ENCODE measurements around the gene GPATCH2. TPM values are rescaled to one million over a fixed set of nuclear protein-coding genes. Genes with fewer than 3 reads are reported as not detected.

Gene GPATCH2
- total RNA-seq, 1 donor from 2014 or later, result 39.3 TPM

DNA sequence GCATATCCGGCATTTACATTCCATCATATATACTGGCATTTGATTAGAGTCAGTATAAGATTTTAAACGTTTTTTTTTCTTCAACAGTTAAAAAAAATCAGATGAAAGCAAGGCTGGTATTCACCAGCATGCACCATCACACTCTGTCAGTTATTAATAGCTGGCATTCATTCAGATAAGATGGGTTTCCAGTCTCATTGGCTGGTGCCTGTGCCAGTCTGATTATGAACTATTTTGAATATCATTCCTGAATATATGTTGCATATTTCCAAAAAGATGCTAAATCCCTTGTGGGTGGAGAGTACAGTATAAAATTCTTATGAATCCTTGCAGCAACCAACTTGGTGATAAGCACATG lies 211.7 kb downstream of the GPATCH2 start:
- H3K27ac Mint-ChIP-seq, result no peak overlapping the region
- H3K27me3 Mint-ChIP-seq (ENCODE audit: insufficient read depth, low read depth), result peaks cover 1% of the 10 kb centered on the region

DNA sequence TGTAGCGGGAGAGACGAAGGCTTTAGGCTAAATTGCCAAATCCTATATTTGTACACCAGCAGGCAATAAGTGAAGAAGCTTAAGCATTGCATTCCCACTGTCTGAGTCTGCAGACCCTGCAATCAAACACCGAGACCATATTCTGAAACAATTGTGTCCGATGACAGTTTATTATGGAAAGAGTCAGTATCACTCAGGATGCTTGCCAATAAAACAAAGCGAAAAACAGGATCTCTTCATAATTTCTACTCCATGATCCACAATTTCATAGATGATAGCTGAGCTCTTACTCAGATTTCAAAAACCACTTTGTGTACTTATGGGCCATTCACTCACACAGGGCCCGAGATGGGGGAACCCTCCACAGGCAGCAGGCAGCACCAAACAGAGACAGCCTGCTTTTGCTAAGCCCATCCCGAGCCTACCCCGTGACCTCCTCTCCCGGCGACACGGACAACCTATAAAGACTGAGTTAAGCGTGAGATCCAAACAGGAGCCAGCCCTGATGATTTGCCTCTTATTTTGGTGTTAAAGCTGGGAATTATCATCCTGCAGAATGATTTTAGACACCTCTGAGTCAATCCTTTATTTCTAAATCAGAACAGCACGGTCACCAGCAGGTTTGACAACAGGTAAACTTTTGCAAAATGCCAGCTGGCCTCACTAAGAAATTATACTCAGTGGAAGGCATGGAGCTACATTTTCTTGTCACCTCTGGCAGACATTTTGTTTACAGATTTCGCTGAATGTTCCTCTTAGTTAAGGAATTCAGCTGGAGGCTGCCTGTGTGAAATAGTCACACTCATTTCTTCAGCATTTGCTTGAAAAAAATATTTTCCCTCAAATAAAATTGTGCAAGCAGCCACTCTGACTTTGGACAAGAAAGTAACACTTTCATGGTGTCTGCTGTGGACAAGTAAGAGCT lies 212.4 kb downstream of the GPATCH2 start:
- Histone ChIP-seq H3K79me2 (ENCODE audit: low read depth) (no peaks in the 10 kb centered on the region), H3K9ac (no peak overlapping the region), H3K4me1 (no peaks in the 10 kb centered on the region), H2AFZ (replicated peaks) (peak overlapping the region; percentile 85), H3K36me3 (no peaks in the 10 kb centered on the region), H3K27ac (no peak overlapping the region), H3K4me2 (no peak overlapping the region), H3K4me3 (no peak overlapping the region), H3F3A (ENCODE audit: low read depth) (no peaks in the 10 kb centered on the region), H3K27me3 (no peaks in the 10 kb centered on the region), H3K9me3 (ENCODE audit: low read depth) (no peaks in the 10 kb centered on the region), H4K20me1 (ENCODE audit: low read depth) (no peaks in the 10 kb centered on the region)
- peaks cover 4% of the 10 kb centered on the region for H3K9me3 Mint-ChIP-seq
- no peaks in the 10 kb centered on the region for H3K4me1 Mint-ChIP-seq
- no peaks in the 10 kb centered on the region for H3K36me3 Mint-ChIP-seq
- no peak overlapping the region for H3K4me3 Mint-ChIP-seq
- no peak for DNase-seq (ENCODE audit: low spot score)
- TF ChIP-seq EZH2 (IDR thresholded peaks at IDR 0.05), result no peak
- no peak overlapping the region for H3K27ac Mint-ChIP-seq
- no peaks in the 10 kb centered on the region for H3K27me3 Mint-ChIP-seq (ENCODE audit: insufficient read depth, low read depth)

More for the DNA sequence above, 211.7 kb downstream of the GPATCH2 start:
- no peaks in the 10 kb centered on the region for H3K4me1 ChIP-seq
- TF ChIP-seq EZH2phosphoT487 (IDR thresholded peaks at IDR 0.05), result no peak
- no peak for TF ChIP-seq EZH2 (IDR thresholded peaks at IDR 0.05)
- TF ChIP-seq, protein P1, sequence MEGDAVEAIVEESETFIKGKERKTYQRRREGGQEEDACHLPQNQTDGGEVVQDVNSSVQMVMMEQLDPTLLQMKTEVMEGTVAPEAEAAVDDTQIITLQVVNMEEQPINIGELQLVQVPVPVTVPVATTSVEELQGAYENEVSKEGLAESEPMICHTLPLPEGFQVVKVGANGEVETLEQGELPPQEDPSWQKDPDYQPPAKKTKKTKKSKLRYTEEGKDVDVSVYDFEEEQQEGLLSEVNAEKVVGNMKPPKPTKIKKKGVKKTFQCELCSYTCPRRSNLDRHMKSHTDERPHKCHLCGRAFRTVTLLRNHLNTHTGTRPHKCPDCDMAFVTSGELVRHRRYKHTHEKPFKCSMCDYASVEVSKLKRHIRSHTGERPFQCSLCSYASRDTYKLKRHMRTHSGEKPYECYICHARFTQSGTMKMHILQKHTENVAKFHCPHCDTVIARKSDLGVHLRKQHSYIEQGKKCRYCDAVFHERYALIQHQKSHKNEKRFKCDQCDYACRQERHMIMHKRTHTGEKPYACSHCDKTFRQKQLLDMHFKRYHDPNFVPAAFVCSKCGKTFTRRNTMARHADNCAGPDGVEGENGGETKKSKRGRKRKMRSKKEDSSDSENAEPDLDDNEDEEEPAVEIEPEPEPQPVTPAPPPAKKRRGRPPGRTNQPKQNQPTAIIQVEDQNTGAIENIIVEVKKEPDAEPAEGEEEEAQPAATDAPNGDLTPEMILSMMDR (IDR thresholded peaks at IDR 0.05), result no peak
- no peak overlapping the region for H3K27ac ChIP-seq
- H3K4me3 Mint-ChIP-seq, result no peak overlapping the region
- no peaks in the 10 kb centered on the region for H3K79me2 ChIP-seq (ENCODE audit: low read depth)
- no peaks in the 10 kb centered on the region for H3K36me3 ChIP-seq
- DNase-seq (ENCODE audit: low spot score), result no peak
- H3K27me3 ChIP-seq, result no peaks in the 10 kb centered on the region
- H3K4me1 Mint-ChIP-seq, result no peaks in the 10 kb centered on the region
- no peak overlapping the region for H3K4me2 ChIP-seq
- no peaks in the 10 kb centered on the region for H4K20me1 ChIP-seq (ENCODE audit: low read depth)
- H3K4me3 ChIP-seq, result no peak overlapping the region
- H3K9me3 Mint-ChIP-seq, result peaks cover 4% of the 10 kb centered on the region
- H3K36me3 Mint-ChIP-seq, result no peaks in the 10 kb centered on the region
- H2AFZ ChIP-seq (replicated peaks), result peak overlapping the region; percentile 85
- no peaks in the 10 kb centered on the region for H3K9me3 ChIP-seq (ENCODE audit: low read depth)
- no peak overlapping the region for H3K9ac ChIP-seq
- no peaks in the 10 kb centered on the region for H3F3A ChIP-seq (ENCODE audit: low read depth)

DNA sequence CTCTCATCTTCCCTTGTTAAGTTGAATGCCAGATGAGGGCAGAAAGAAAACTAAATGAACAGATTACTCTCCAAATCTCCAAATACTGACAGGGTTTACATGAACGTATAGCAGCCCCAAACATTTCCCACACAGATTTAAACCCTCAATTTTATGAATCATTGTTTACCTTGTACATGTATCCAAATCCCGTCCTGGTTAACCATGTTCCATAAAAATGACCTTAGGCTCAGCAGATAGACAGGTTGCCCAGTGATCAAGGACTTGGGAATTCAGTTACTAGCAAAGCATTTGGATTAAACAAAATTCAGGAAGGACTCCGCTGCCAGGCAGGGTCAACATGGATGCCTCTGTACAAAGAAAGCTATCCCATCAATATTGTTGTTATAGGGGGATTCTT lies 213.5 kb downstream of the GPATCH2 start:
- H2AFZ ChIP-seq (replicated peaks), result peak overlapping the region; percentile 9

More for the DNA sequence above, 213.5 kb downstream of the GPATCH2 start:
- Histone ChIP-seq H3K36me3 (no peaks in the 10 kb centered on the region), H3F3A (ENCODE audit: low read depth) (no peaks in the 10 kb centered on the region), H3K4me2 (no peak overlapping the region), H3K27me3 (no peaks in the 10 kb centered on the region), H3K9ac (no peak overlapping the region), H3K9me3 (ENCODE audit: low read depth) (no peaks in the 10 kb centered on the region), H4K20me1 (ENCODE audit: low read depth) (no peaks in the 10 kb centered on the region), H3K4me3 (no peak overlapping the region), H3K4me1 (no peaks in the 10 kb centered on the region), H3K79me2 (ENCODE audit: low read depth) (no peaks in the 10 kb centered on the region), H3K27ac (no peak overlapping the region)
- H3K4me1 Mint-ChIP-seq, result no peaks in the 10 kb centered on the region
- no peaks in the 10 kb centered on the region for H3K36me3 Mint-ChIP-seq
- no peak overlapping the region for H3K4me3 Mint-ChIP-seq
- TF ChIP-seq, protein P1 (IDR thresholded peaks at IDR 0.05), result no peak
- TF ChIP-seq EZH2 (IDR thresholded peaks at IDR 0.05) (no peak), EZH2phosphoT487 (IDR thresholded peaks at IDR 0.05) (no peak)
- H3K27ac Mint-ChIP-seq, result no peak overlapping the region
- peaks cover 4% of the 10 kb centered on the region for H3K9me3 Mint-ChIP-seq
- no peak for DNase-seq (ENCODE audit: low spot score)
- no peaks in the 10 kb centered on the region for H3K27me3 Mint-ChIP-seq (ENCODE audit: insufficient read depth, low read depth)
